Neutrophil (primary cell): ENCODE results near the gene UPF3B.

ENCODE experiments used
- H3K27ac ChIP-seq: fragments of 200-600 bp; sonication (generic); 2 replicates; pipeline ENCODE4 v1.5.1; 2016; ENCODE audit warnings: mild to moderate bottlenecking, moderate library complexity
- H3K27me3 ChIP-seq: fragments of 200-600 bp; sonication (generic); 2 replicates; pipeline ENCODE4 v1.6.0; 2016; ENCODE audit warnings: mild to moderate bottlenecking
- H3K36me3 ChIP-seq: fragments of 200-600 bp; sonication (generic); 2 replicates; pipeline ENCODE4 v1.5.1; 2017
- H3K4me1 ChIP-seq, 2 experiments: fragments of 200-600 bp in 1 of 2; sonication (generic) in 1 of 2; 1 replicate in 1 of 2; 2 replicates in 1 of 2; pipeline versions ENCODE4 v1.5.1 to v1.6.1; 2013 to 2016; ENCODE audit warnings: low read depth in 1 of 2, low read length in 1 of 2, mild to moderate bottlenecking in 1 of 2, moderate library complexity in 1 of 2; ENCODE audit not compliant: control insufficient read depth in 1 of 2, insufficient read depth in 1 of 2
- H3K4me3 ChIP-seq, 2 experiments: fragments of 200-600 bp in 1 of 2; sonication (generic) in 1 of 2; 1 replicate in 1 of 2; 2 replicates in 1 of 2; pipeline ENCODE4 v1.5.1; 2013 to 2016; ENCODE audit warnings: low read depth in 1 of 2, low read length in 1 of 2, mild to moderate bottlenecking in 1 of 2, moderate library complexity in 1 of 2
- H3K9me3 ChIP-seq: fragments of 200-600 bp; sonication (generic); 2 replicates; pipeline ENCODE4 v1.5.1; 2016
- TF ChIP-seq, protein P1 (sequence below): fragments of 200-600 bp; sonication (generic); IDR thresholded peaks from 2 replicates; pipeline ENCODE4 v1.5.1; 2016; ENCODE audit warnings: antibody characterized with exemption

UPF3B gene

DNA sequence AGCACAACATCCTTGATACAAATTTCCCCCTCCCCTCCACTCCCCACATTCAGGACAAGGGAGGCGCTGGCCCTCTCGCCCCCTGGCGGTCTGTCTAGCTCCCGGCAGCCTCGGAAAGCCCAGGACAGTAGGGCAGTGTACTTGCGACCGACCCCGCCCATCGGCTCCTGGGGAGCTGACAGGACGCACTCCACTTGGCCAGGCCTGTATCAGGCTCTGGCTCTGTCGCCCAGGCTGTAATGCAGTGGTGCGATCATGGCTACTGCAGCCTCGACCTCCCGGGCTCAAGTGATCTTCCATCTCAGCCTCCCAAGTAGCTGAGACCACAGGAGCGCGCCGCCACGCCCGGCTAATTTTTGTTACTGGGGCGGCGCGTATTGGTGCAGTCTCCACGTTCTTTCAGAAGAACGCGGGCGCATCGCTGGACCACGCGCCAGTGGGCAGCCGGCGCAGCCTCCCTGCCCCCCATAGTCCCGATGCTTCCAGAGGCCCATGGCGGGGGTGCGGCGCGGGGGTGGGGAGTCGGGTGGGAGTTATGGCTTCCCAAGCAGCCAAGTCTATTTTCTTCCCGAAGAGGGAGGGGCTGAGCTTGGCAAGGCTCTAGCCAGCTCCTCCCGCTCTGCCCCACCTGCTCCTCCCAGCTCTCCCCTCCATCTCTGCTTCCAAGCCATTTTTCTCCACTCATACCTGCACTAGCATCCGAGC is 35.1 kb upstream of the UPF3B start:
- Histone ChIP-seq H3K4me3 (peak overlapping the region; percentile 48 to 55), H3K9me3 (no peaks in the 10 kb centered on the region)
- TF ChIP-seq, protein P1, sequence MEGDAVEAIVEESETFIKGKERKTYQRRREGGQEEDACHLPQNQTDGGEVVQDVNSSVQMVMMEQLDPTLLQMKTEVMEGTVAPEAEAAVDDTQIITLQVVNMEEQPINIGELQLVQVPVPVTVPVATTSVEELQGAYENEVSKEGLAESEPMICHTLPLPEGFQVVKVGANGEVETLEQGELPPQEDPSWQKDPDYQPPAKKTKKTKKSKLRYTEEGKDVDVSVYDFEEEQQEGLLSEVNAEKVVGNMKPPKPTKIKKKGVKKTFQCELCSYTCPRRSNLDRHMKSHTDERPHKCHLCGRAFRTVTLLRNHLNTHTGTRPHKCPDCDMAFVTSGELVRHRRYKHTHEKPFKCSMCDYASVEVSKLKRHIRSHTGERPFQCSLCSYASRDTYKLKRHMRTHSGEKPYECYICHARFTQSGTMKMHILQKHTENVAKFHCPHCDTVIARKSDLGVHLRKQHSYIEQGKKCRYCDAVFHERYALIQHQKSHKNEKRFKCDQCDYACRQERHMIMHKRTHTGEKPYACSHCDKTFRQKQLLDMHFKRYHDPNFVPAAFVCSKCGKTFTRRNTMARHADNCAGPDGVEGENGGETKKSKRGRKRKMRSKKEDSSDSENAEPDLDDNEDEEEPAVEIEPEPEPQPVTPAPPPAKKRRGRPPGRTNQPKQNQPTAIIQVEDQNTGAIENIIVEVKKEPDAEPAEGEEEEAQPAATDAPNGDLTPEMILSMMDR, result peak; percentile 62

DNA sequence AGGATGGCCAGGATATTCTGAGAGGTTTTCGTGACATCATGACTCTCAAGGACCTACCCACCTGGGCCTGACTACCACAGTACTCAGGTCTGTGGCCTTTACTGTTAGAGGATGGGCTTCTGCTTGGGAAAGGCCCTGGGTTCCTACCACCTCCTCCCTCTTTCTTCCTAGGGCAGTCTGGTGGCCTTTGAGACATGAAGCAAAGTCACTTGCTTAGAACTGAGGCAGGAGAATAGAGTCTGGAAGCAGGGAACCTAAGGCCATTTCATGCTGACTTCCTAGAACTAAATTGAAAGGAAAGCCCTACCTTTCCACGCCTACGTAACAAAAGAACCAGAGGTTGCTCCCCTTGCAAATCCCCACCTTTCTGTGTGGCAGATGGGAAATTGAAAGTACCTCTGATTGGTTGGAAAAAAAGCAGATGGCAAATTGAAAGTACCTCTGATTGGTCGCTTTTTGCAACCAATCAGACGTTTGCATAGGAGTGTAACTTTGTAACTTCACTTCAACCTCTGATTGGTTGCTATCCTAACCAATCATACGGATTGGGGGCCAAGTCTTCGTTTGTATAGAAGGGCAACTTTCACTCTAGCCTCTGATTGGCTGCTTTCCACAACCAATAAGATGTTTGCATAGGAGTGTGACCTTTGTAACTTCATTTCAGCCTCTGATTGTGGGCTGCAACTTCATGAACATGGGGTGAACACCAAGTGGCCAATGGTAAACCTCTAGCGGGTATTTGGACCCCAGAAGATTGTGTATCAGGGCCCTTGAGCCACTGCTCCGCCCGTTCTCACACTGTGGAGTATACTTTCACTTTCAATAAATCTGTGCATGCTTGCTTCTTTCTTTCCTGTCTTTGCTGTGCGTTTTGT is 33.0 kb upstream of the UPF3B start:
- Histone ChIP-seq H3K36me3 (no peaks in the 10 kb centered on the region), H3K9me3 (no peaks in the 10 kb centered on the region), H3K4me1 (peaks cover 2 to 6% of the 10 kb centered on the region in 2 experiments), H3K4me3 (no peak overlapping the region), H3K27me3 (peaks cover 6% of the 10 kb centered on the region), H3K27ac (no peak overlapping the region)
- TF ChIP-seq, protein P1, result no peak

More for the DNA sequence above, 35.1 kb upstream of the UPF3B start:
- H3K36me3 ChIP-seq, result no peaks in the 10 kb centered on the region
- H3K27me3 ChIP-seq, result peaks cover 6% of the 10 kb centered on the region
- no peak overlapping the region for H3K27ac ChIP-seq
- peaks cover 0 to 6% of the 10 kb centered on the region in 2 experiments for H3K4me1 ChIP-seq

DNA sequence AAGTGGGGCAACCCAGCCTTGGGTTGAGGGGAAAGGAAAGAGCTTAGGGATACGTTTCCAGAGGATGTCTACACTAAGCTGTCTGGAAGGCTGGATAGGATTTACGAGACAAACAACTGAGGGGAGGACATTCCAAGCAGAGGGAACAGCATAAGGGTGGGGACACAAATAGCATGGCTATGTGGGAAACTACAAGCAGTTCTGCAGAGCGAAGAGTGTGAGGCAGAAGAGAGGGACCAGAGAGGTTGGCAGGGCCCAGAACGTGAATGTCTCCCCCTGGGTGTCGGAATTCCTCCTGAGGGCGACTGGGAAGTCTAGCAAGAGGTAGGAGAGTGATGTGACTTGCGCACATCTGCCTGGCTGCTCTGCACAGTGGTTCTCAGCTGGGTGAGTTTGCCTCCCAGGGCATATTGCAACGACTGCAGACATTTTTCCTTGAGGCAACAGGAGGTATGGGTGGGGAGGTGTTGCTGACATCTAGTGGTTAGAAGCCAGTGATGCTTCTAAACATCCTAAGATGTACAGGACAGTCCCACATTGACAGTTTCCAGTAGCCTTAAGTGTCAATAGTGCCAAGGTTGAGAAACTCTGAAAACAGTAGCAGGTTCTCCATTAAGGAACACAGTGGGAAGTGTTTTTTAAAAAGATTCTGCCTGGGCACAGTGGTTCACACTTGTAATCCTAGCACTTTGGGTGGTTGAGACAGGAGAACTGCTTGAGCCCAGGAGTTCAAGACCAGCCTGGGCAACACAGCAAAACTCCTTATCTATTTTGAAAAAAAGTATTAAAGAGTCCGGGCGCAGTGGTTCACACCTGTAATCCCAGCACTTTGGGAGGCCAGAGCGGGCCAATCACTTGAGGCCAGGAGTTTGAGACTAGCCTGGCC is 28.0 kb upstream of the UPF3B start:
- H3K4me1 ChIP-seq, result peaks cover 3 to 5% of the 10 kb centered on the region in 2 experiments
- no peaks in the 10 kb centered on the region for H3K9me3 ChIP-seq
- peaks cover 7% of the 10 kb centered on the region for H3K36me3 ChIP-seq
- H3K27ac ChIP-seq, result no peak overlapping the region
- TF ChIP-seq, protein P1, result peak; percentile 21
- H3K27me3 ChIP-seq, result no peaks in the 10 kb centered on the region
- no peak overlapping the region for H3K4me3 ChIP-seq

DNA sequence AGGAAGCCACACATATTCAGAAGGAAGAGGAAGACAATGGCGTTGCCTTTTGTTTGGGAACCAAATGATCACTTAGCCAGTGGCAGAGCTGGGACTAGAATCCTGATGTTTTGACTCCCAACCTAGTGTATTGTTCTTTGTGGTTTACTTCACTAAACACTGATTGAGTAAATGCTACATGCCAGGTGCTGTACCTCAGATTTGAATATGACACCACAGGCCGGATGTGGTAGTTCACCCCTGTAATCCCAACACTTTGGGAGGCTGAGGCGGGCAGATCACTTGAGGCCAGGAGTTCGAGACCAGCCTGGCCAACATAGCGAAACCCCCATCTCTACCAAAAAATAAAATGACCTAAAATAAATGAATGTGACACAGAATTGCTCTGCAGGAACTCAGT is 27.3 kb upstream of the UPF3B start:
- Histone ChIP-seq H3K4me1 (peaks cover 3 to 5% of the 10 kb centered on the region in 2 experiments), H3K27ac (no peak overlapping the region)

More for the DNA sequence above, 27.3 kb upstream of the UPF3B start:
- Histone ChIP-seq H3K4me3 (no peak overlapping the region), H3K9me3 (no peaks in the 10 kb centered on the region), H3K36me3 (peaks cover 7% of the 10 kb centered on the region), H3K27me3 (no peaks in the 10 kb centered on the region)
- TF ChIP-seq, protein P1, result no peak
